ENCODE measurements around the gene NRN1L.

NRN1L gene

DNA sequence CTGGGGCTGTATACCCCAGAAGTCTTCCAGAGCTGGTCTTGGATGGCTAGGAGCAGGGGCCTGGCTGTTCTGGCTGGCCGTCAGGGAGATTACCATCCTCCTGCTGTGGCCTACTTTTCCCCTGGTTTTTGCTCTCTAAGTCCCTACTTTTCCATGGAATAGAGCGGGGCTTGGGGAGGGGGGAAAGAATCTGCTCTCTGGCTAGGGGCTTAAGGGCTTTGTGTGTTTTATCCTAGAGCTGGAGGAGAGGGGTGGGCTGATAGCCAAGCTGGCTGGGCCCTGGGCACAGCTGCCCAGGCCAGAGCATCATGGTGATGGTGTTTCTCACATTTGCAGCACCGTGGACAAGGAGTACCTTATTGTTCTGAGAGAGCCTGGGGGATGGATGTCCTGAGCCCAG, 3.6 kb downstream of the NRN1L start:
- DNase-seq (ENCODE audit: low read depth), result no peak
- no peak for TF ChIP-seq CTCF (IDR thresholded peaks at IDR 0.05; ENCODE audit: low read length, missing control alignments)
- H3K4me3 ChIP-seq (replicated peaks; ENCODE audit: low read depth, low read length), result no peak overlapping the region

DNA sequence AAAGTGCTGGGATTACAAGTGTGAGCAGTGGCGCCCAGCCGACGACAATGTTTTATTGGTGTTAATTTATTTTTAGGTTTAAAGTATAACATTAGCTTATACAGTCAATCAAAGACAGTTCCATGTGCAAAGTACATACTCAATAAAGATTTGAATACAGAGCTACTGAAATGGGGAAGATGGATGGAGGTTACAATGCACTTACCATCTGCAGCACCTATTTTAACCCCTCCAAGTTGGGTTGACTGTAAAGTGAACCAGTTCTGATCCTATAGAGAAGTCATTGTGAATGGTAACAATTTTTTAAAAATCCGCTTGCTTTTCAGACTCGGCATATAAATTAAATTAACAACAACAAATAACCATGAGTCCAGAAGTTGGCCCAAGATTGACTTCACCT, 7.7 kb downstream of the NRN1L start:
- DNase-seq (ENCODE audit: low read depth), result no peak
- peak overlapping the region; percentile 48 for H3K4me3 ChIP-seq (replicated peaks; ENCODE audit: low read depth, low read length)
- TF ChIP-seq CTCF (IDR thresholded peaks at IDR 0.05; ENCODE audit: low read length, missing control alignments), result no peak

GRCh38 chr16:67892899-67893742, 8.4 kb downstream of the NRN1L start, which contains the start of gene PSKH1:
Gene PSKH1 (plus strand): TSS chr16:67893254. CDS start chr16:67908750, 15,496 bp downstream.
- peak within 1 kb of the TSS; percentile 87 for H3K4me3 ChIP-seq (replicated peaks; ENCODE audit: low read depth, low read length)
- peak; percentile 95 for DNase-seq (ENCODE audit: low read depth)
- TF ChIP-seq CTCF (IDR thresholded peaks at IDR 0.05; ENCODE audit: low read length, missing control alignments), result no peak

DNA sequence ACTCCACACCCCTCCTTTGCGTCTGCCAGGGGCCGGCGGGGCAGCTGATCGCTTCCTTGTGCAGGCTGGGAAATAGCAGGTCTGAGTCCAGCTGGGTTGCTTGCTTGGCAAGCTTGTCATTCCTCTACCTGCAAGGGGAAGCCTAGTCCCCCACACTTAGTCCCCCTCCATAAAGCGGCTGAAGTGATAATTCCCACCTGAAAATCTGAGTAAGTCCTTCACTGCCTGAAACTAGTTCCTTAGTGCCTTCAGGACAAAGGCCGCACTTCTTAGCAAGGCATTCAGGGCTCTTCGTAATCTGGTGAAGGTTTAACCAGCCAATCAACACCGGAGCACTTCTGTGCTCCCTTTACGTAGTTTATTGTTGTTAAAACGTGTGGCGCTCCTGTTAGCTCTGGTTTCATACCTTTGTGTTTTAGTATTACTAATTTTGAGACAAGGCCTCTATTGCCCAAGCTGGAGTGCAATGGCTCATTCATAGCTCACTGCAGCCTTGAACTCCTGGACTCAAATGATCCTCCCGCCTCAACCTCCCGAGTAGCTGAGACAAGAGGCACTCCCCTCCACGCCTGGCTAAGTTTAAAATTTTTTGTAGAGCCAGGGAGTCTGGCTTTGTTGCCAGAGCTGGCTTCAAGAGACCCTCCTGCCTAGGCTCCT, 9.2 kb downstream of the NRN1L start:
- no peak for TF ChIP-seq CTCF (IDR thresholded peaks at IDR 0.05; ENCODE audit: low read length, missing control alignments)
- no peak for DNase-seq (ENCODE audit: low read depth)
- H3K4me3 ChIP-seq (replicated peaks; ENCODE audit: low read depth, low read length), result peak overlapping the region; percentile 87

DNA sequence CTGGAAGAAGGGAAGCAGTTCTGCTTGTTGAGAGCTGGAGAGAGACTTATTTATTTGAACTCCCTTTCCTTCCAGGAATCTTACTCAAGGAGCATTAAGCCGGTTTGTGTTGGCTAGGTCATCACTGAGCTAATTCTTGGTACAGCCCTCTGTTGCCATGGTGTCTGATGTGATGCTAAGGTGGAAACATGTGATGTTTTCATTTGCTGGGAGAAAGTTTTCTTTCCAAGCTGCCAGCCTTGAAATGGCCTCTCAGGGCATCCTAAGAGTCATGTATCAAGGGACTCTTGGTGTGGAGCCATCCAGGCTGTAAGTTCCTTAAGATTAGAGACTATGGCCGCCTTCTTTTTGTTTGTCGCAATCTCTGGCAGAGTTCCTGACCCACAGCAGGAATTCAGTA, 12.5 kb downstream of the NRN1L start:
- TF ChIP-seq CTCF (IDR thresholded peaks at IDR 0.05; ENCODE audit: low read length, missing control alignments), result no peak
- H3K4me3 ChIP-seq (replicated peaks; ENCODE audit: low read depth, low read length), result no peak overlapping the region
- peak; percentile 56 for DNase-seq (ENCODE audit: low read depth)

GRCh38 chr16:67901734-67902133, 17.0 kb downstream of the NRN1L start:
- TF ChIP-seq CTCF (IDR thresholded peaks at IDR 0.05; ENCODE audit: low read length, missing control alignments), result no peak
- H3K4me3 ChIP-seq (replicated peaks; ENCODE audit: low read depth, low read length), result no peak overlapping the region
- no peak for DNase-seq (ENCODE audit: low read depth)
